ENCODE measurements around the gene GRK2. TPM values are rescaled to one million over a fixed set of nuclear protein-coding genes. Genes with fewer than 3 reads are reported as not detected.

Gene GRK2
- total and polyA plus RNA-seq, 9 of the 15 experiments (the other 6 are each of a cell fraction or from before 2014, with no cell fraction given) = 0.24 to 95.8 (median 56.5) TPM

GRCh38 chr11:67248653-67249052 lies 17.6 kb upstream of the GRK2 start (continued):
- TF ChIP-seq CUX1 (CRISPR knock-in tag; IDR thresholded peaks at IDR 0.05) = no peak
- TF ChIP-seq HMGXB4 (CRISPR knock-in tag; IDR thresholded peaks at IDR 0.05) = no peak
- TF ChIP-seq, protein P1, sequence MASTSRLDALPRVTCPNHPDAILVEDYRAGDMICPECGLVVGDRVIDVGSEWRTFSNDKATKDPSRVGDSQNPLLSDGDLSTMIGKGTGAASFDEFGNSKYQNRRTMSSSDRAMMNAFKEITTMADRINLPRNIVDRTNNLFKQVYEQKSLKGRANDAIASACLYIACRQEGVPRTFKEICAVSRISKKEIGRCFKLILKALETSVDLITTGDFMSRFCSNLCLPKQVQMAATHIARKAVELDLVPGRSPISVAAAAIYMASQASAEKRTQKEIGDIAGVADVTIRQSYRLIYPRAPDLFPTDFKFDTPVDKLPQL (IDR thresholded peaks at IDR 0.05; ENCODE audit: extremely low read depth, insufficient read length) = no peak
- no peak for TF ChIP-seq ZNF592 (IDR thresholded peaks at IDR 0.05)
- no peak for TF ChIP-seq HNRNPL (IDR thresholded peaks at IDR 0.05; ENCODE audit: low read depth, low read length)
- no peak for TF ChIP-seq MYBL2 (IDR thresholded peaks at IDR 0.05; ENCODE audit: low read depth)
- no peak for TF ChIP-seq MYBL2 (CRISPR knock-in tag; IDR thresholded peaks at IDR 0.05; ENCODE audit: borderline replicate concordance)
- no peak for TF ChIP-seq MYNN (IDR thresholded peaks at IDR 0.05)
- no peak for TF ChIP-seq MYNN (CRISPR knock-in tag; IDR thresholded peaks at IDR 0.05)
- no peak for TF ChIP-seq ARID1B (IDR thresholded peaks at IDR 0.05)
- TF ChIP-seq ZC3H4 (CRISPR knock-in tag; IDR thresholded peaks at IDR 0.05; ENCODE audit: borderline replicate concordance) = no peak

All from K562 (cell line).